ENCODE results near the gene TSN. TPM values are rescaled to one million over a fixed set of nuclear protein-coding genes. Genes with fewer than 3 reads are reported as not detected.

TSN gene
- total RNA-seq, 4 donors from 2014 or later = 54.3 to 93.8 (median 82.1) TPM

- Histone ChIP-seq H3K4me3 (no peak overlapping the region), H3K9me3 (no peaks in the 10 kb centered on the region), H3K27me3 (no peaks in the 10 kb centered on the region), H3K4me1 (no peaks in the 10 kb centered on the region), H3K36me3 (no peaks in the 10 kb centered on the region), H3K27ac (no peak overlapping the region)
- intact Hi-C loops (cut with DNase I; ENCODE audit: low total_unique reads) = loop anchor here (10.0 kb wide), 1 partner anchor 120 kb away; the partner anchor contains the start of gene CLASP1
- TF ChIP-seq CTCF (IDR thresholded peaks at IDR 0.05) (no peak), POLR2A (IDR thresholded peaks at IDR 0.05) (no peak)
- no peak for DNase-seq
Measured at GRCh38 chr2:121764681-121765228, 9.3 kb downstream of the TSN start.

- intact Hi-C loops (cut with DNase I; ENCODE audit: low total_unique reads) = loop anchor here (10.0 kb wide), 1 partner anchor 122 kb away; the partner anchor contains the start of gene CLASP1
- Histone ChIP-seq H3K4me1 (no peaks in the 10 kb centered on the region), H3K9me3 (no peaks in the 10 kb centered on the region), H3K36me3 (no peaks in the 10 kb centered on the region), H3K27ac (no peak overlapping the region), H3K27me3 (no peaks in the 10 kb centered on the region), H3K4me3 (no peak overlapping the region)
- TF ChIP-seq CTCF (IDR thresholded peaks at IDR 0.05) (no peak), POLR2A (IDR thresholded peaks at IDR 0.05) (no peak)
- no peak for DNase-seq
Measured at GRCh38 chr2:121766624-121767023, 11.2 kb downstream of the TSN start.

GRCh38 chr2:121768143-121768755, 12.8 kb downstream of the TSN start:
- Histone ChIP-seq H3K4me1 (no peaks in the 10 kb centered on the region), H3K9me3 (no peaks in the 10 kb centered on the region), H3K36me3 (no peaks in the 10 kb centered on the region), H3K27me3 (no peaks in the 10 kb centered on the region), H3K27ac (no peak overlapping the region), H3K4me3 (no peak overlapping the region)
- no peak for DNase-seq
- no peak for TF ChIP-seq POLR2A (IDR thresholded peaks at IDR 0.05)
- TF ChIP-seq CTCF (IDR thresholded peaks at IDR 0.05) = no peak
- intact Hi-C loops (cut with DNase I; ENCODE audit: low total_unique reads) = loop anchor here (10.0 kb wide), 1 partner anchor 123 kb away; the partner anchor contains the start of gene CLASP1

GRCh38 chr2:121771976-121772742, 16.7 kb downstream of the TSN start:
- Histone ChIP-seq H3K4me3 (no peak overlapping the region), H3K36me3 (no peaks in the 10 kb centered on the region), H3K27ac (no peak overlapping the region), H3K9me3 (no peaks in the 10 kb centered on the region), H3K4me1 (no peaks in the 10 kb centered on the region), H3K27me3 (no peaks in the 10 kb centered on the region)
- TF ChIP-seq POLR2A (IDR thresholded peaks at IDR 0.05) (no peak), CTCF (IDR thresholded peaks at IDR 0.05) (no peak)
- no peak for DNase-seq
- intact Hi-C loops (cut with DNase I; ENCODE audit: low total_unique reads) = no loop called here

GRCh38 chr2:121774235-121774634, 18.8 kb downstream of the TSN start:
- H3K9me3 ChIP-seq = no peaks in the 10 kb centered on the region
- H3K36me3 ChIP-seq = no peaks in the 10 kb centered on the region
- no peak overlapping the region for H3K4me3 ChIP-seq
- DNase-seq = no peak
- no peak overlapping the region for H3K27ac ChIP-seq
- intact Hi-C loops (cut with DNase I; ENCODE audit: low total_unique reads) = no loop called here
- TF ChIP-seq POLR2A (IDR thresholded peaks at IDR 0.05) (no peak), CTCF (IDR thresholded peaks at IDR 0.05) (no peak)
- H3K4me1 ChIP-seq = no peaks in the 10 kb centered on the region
- no peaks in the 10 kb centered on the region for H3K27me3 ChIP-seq

Data from uterus (tissue), 4 donors.